GM15510 (cell line): ENCODE measurements around the gene KLRB1.

Experiments
- POLR2A ChIP-seq: IDR thresholded peaks from 3 replicates; pipeline ENCODE4 v1.6.1; 2011; ENCODE audit warnings: borderline replicate concordance; ENCODE audit not compliant: insufficient read length; ENCODE audit errors: extremely low read depth

Gene KLRB1

GRCh38 chr12:9587987-9588600, 19.6 kb downstream of the KLRB1 start:
- no peak for TF ChIP-seq POLR2A
